Sigmoid colon (tissue), 7 donors: ENCODE results near the gene SMIM14. TPM values are rescaled to one million over a fixed set of nuclear protein-coding genes. Genes with fewer than 3 reads are reported as not detected.
A peak's percentile ranks its signal among the peaks of the same experiment; 100 is the strongest.

Source experiments
- DNase-seq: peaks from one replicate; pipeline ENCODE4 v3.0.0-alpha.2; 2019
- H3K27ac ChIP-seq, 4 donors: fragments of 200-600 bp; sonication (generic); one replicate each; pipeline ENCODE4 v1.5.1; 2016 to 2019; ENCODE audit warnings: mild to moderate bottlenecking in 1 of 4
- H3K27me3 ChIP-seq, 3 donors: fragments of 200-600 bp; sonication (generic); one replicate each; pipeline ENCODE4 v1.5.1; 2019; ENCODE audit warnings: mild to moderate bottlenecking in 1 of 3
- H3K36me3 ChIP-seq, 4 donors: fragments of 200-600 bp; sonication (generic); one replicate each; pipeline ENCODE4 v1.5.1; 2016 to 2019
- H3K4me1 ChIP-seq, 4 donors: fragments of 200-600 bp; sonication (generic); one replicate each; pipeline ENCODE4 v1.5.1; 2017 to 2019
- H3K4me3 ChIP-seq, 4 donors: fragments of 200-600 bp; sonication (generic); one replicate each; pipeline ENCODE4 v1.5.1; 2017 to 2019; ENCODE audit warnings: mild to moderate bottlenecking in 2 of 4, moderate library complexity in 1 of 4
- H3K9me3 ChIP-seq, 4 donors: fragments of 200-600 bp in 3 of 4; sonication (generic) in 3 of 4; one replicate each; pipeline versions ENCODE4 v1.5.1 to v1.6.1; 2013 to 2019
- CTCF ChIP-seq, 4 experiments: fragments of 450-650 bp in 3 of 4; fragments of 200-600 bp in 1 of 4; IDR thresholded peaks; one replicate each; pipeline ENCODE4 v1.5.1; 2016 to 2019; ENCODE audit warnings: antibody characterized with exemption in 4 of 4, mild to moderate bottlenecking in 3 of 4, moderate library complexity in 2 of 4
- EP300 ChIP-seq, 4 donors: sonication (generic); formaldehyde crosslinking; IDR thresholded peaks; one replicate each; pipeline ENCODE4 v1.6.1; 2017; ENCODE audit warnings: antibody characterized with exemption in 4 of 4
- POLR2A ChIP-seq, 2 donors: fragments of 450-650 bp; IDR thresholded peaks; one replicate each; pipeline ENCODE4 v1.6.1; 2016; ENCODE audit warnings: antibody characterized with exemption in 2 of 2, mild to moderate bottlenecking in 2 of 2, moderate library complexity in 2 of 2
- POLR2AphosphoS5 ChIP-seq, 4 donors: sonication (generic); formaldehyde crosslinking; IDR thresholded peaks; one replicate each; pipeline ENCODE4 v1.6.1; 2017; ENCODE audit warnings: antibody characterized with exemption in 4 of 4
- WGBS, 2 donors: extraction: QIAGEN DNeasy Blood & Tissue Kit; methylation state at CpG; one replicate each; pipeline ENCODE4 v1.1.7; 2013; 5-methylcytosine and 5-hydroxymethylcytosine counted together
- intact Hi-C: fragments of 100-400 bp; cut with DNase I; formaldehyde crosslinking; loops from one replicate; pipeline ENCODE4 v1.15.1; 2023
- polyA plus RNA-seq, 3 donors: library from polyadenylated mRNA; stranded (reverse); fragments of 200-250 nt; gene quantifications; one replicate each; pipeline ENCODE4 v1.2.3, GENCODE V29; 2013
- total RNA-seq, 4 donors: library from RNA; depleted of rRNA; stranded (reverse); fragments of >200 nt; gene quantifications; one replicate each; pipeline ENCODE4 v1.1.0, GENCODE V29; 2016
- donor health status: healthy with polysubstance abuse.
- donor health status: Bipolar disorder and iron deficiency.
- donor health status: healthy.

SMIM14 gene
- total and polyA plus RNA-seq, 7 donors = 16.6 to 341 (median 33.9) TPM

GRCh38 chr4:39648213-39648612 is 9.5 kb upstream of the SMIM14 start:
- Histone ChIP-seq H3K36me3 (no peaks in the 10 kb centered on the region), H3K4me1 (no peaks in the 10 kb centered on the region), H3K9me3 (no peaks in the 10 kb centered on the region), H3K27ac (no peak overlapping the region), H3K4me3 (no peak overlapping the region), H3K27me3 (no peaks in the 10 kb centered on the region)
- intact Hi-C loops = no loop called here
- no peak for DNase-seq
- 86 to 95% methylated on average over 3 of the region's 3 CpGs for WGBS, 2 donors
- no peak for TF ChIP-seq CTCF (IDR thresholded peaks at IDR 0.05)
- TF ChIP-seq POLR2A (IDR thresholded peaks at IDR 0.05) = no peak
- no peak for TF ChIP-seq EP300 (IDR thresholded peaks at IDR 0.05)
- no peak for TF ChIP-seq POLR2AphosphoS5 (IDR thresholded peaks at IDR 0.05)

- Histone ChIP-seq H3K4me3 (no peak overlapping the region), H3K4me1 (peaks cover 0 to 10% (median 3%) of the 10 kb centered on the region in 4 donors), H3K36me3 (no peaks in the 10 kb centered on the region), H3K27ac (no peak overlapping the region), H3K9me3 (no peaks in the 10 kb centered on the region), H3K27me3 (no peaks in the 10 kb centered on the region)
- no peak for TF ChIP-seq CTCF (IDR thresholded peaks at IDR 0.05)
- no peak for TF ChIP-seq EP300 (IDR thresholded peaks at IDR 0.05)
- no peak for TF ChIP-seq POLR2A (IDR thresholded peaks at IDR 0.05)
- TF ChIP-seq POLR2AphosphoS5 (IDR thresholded peaks at IDR 0.05) = no peak
- intact Hi-C loops = no loop called here
- DNase-seq = no peak
- 84 to 85% methylated on average over 4 of the region's 4 CpGs for WGBS, 2 donors
Measured at GRCh38 chr4:39642885-39643552, 4.4 kb upstream of the SMIM14 start.

GRCh38 chr4:39641451-39641850 is 2.8 kb upstream of the SMIM14 start:
- Histone ChIP-seq H3K27ac (no peak overlapping the region), H3K9me3 (no peaks in the 10 kb centered on the region), H3K36me3 (no peaks in the 10 kb centered on the region), H3K4me1 (peaks cover under 1 to 10% (median 4%) of the 10 kb centered on the region in 4 donors), H3K27me3 (no peaks in the 10 kb centered on the region), H3K4me3 (no peak overlapping the region)
- no peak for TF ChIP-seq POLR2AphosphoS5 (IDR thresholded peaks at IDR 0.05)
- TF ChIP-seq POLR2A (IDR thresholded peaks at IDR 0.05) = no peak
- no peak for TF ChIP-seq EP300 (IDR thresholded peaks at IDR 0.05)
- TF ChIP-seq CTCF (IDR thresholded peaks at IDR 0.05) = no peak
- intact Hi-C loops = no loop called here
- DNase-seq = no peak
- WGBS, 2 donors = 87 to 97% methylated on average over 2 of the region's 2 CpGs

GRCh38 chr4:39637586-39638353 is 895 bp downstream of the SMIM14 start:
- DNase-seq = peak; percentile 83
- 0 to 1% methylated on average over 29 of the region's 29 CpGs for WGBS, 2 donors
- Histone ChIP-seq H3K9me3 (no peaks in the 10 kb centered on the region), H3K36me3 (peaks cover 0 to 7% (median 0%) of the 10 kb centered on the region in 4 donors), H3K27me3 (no peaks in the 10 kb centered on the region), H3K27ac (peak overlapping the region; percentile 96 to 100 (median 99)), H3K4me3 (peak overlapping the region; percentile 83 to 95 (median 90)), H3K4me1 (peaks cover 2 to 23% (median 19%) of the 10 kb centered on the region in 4 donors)
- TF ChIP-seq CTCF (IDR thresholded peaks at IDR 0.05) (no peak), EP300 (IDR thresholded peaks at IDR 0.05) (no peak), POLR2A (IDR thresholded peaks at IDR 0.05) (no peak), POLR2AphosphoS5 (IDR thresholded peaks at IDR 0.05) (peak; percentile 11 to 51 (median 36))
- intact Hi-C loops = loop anchor here (1.0 to 10.0 kb wide), 7 partner anchors 61 to 453 kb away; partner anchors contain the start of genes LIAS, N4BP2, PDS5A and RPL9
